Nephron (organoid): ENCODE data around the gene RBM23.
A peak's percentile ranks its signal among the peaks of the same experiment; 100 is the strongest.
"Not testable (repeated sequence)": the region's sequence is repeated elsewhere in the genome, so short reads cannot be mapped to it uniquely, and the experiment has no call there.

Source experiments
- H3K27ac Mint-ChIP-seq, 3 experiments: 2 replicates each; pipeline ENCODE4 v1.8.0; 2020; ENCODE audit warnings: mixed read lengths in 3 of 3, mild to moderate bottlenecking in 2 of 3, moderate library complexity in 1 of 3
- H3K27me3 Mint-ChIP-seq: 2 replicates; pipeline ENCODE4 v1.8.0; 2021; ENCODE audit warnings: low read depth, mild to moderate bottlenecking, moderate library complexity, mixed read lengths
- H3K36me3 Mint-ChIP-seq: 2 replicates; pipeline ENCODE4 v1.8.0; 2020; ENCODE audit warnings: low read depth, mixed read lengths
- H3K4me1 Mint-ChIP-seq: 2 replicates; pipeline ENCODE4 v1.8.0; 2020; ENCODE audit warnings: mixed read lengths
- H3K4me3 Mint-ChIP-seq, 3 experiments: 2 replicates each; pipeline ENCODE4 v1.8.0; 2020; ENCODE audit warnings: mild to moderate bottlenecking in 3 of 3, mixed read lengths in 3 of 3, moderate library complexity in 2 of 3
- H3K9me3 Mint-ChIP-seq: 2 replicates; pipeline ENCODE4 v1.8.0; 2020; ENCODE audit warnings: mixed read lengths
- TF ChIP-seq, protein P1 (sequence below), 3 experiments: fragments of 200-600 bp; sonication (generic); IDR thresholded peaks; one replicate each; pipeline ENCODE4 v1.5.0; 2021; ENCODE audit warnings: antibody characterized with exemption in 3 of 3; ENCODE audit not compliant: unreplicated experiment in 3 of 3

Gene RBM23

DNA sequence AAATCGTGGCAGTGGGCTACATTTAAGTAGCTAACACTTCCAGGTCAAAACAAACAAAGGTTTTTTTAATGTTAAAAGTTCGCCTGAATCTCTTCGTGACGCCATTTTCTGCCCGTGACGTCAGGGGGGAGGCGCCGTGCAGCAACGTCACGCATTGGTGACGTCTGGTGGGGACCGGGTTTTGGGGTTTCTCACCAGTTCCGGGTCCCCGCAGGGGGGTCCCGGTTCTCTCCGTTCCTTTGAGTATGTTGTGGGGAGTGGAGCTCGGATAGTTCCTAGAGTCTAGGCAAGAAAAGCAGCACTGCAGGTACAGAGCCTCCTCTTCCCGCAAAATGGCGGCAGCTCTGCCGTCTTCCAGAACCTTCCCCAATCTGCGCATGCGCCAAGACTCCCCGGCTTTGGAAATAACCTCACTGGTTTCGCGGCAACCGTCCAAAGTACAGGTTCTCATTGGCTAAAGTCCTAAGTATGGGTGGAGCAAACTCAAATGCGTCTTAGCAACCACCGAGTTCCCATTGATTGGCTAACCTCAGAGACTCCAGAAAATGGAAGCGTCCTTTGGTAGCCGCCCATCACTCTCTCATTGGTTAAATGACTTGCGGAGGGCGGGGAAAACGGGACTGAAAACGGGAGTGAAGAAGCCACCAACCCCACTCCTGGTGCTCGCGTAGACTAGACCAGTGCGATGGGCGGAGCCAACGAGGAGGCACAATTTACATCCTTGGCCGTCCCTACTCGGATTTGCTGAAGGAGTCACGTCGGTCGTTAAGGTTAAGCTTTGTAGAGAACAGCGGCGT lies at the start of gene RBM23:
Gene RBM23 (minus strand): TSS at position 346 of the 797 bp plus-strand sequence.
- H3K4me3 Mint-ChIP-seq, result peak within 1 kb of the TSS; percentile 91 to 94 (median 91)
- peak within 1 kb of the TSS; percentile 98 to 99 (median 99) for H3K27ac Mint-ChIP-seq
- H3K36me3 Mint-ChIP-seq, result peaks cover 64% of the 10 kb centered on the region
- no peaks in the 10 kb centered on the region for H3K9me3 Mint-ChIP-seq
- H3K4me1 Mint-ChIP-seq, result peaks cover 18% of the 10 kb centered on the region
- no peaks in the 10 kb centered on the region for H3K27me3 Mint-ChIP-seq
- TF ChIP-seq, protein P1, sequence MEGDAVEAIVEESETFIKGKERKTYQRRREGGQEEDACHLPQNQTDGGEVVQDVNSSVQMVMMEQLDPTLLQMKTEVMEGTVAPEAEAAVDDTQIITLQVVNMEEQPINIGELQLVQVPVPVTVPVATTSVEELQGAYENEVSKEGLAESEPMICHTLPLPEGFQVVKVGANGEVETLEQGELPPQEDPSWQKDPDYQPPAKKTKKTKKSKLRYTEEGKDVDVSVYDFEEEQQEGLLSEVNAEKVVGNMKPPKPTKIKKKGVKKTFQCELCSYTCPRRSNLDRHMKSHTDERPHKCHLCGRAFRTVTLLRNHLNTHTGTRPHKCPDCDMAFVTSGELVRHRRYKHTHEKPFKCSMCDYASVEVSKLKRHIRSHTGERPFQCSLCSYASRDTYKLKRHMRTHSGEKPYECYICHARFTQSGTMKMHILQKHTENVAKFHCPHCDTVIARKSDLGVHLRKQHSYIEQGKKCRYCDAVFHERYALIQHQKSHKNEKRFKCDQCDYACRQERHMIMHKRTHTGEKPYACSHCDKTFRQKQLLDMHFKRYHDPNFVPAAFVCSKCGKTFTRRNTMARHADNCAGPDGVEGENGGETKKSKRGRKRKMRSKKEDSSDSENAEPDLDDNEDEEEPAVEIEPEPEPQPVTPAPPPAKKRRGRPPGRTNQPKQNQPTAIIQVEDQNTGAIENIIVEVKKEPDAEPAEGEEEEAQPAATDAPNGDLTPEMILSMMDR (IDR thresholded peaks at IDR 0.05; ENCODE audit: unreplicated experiment in 3 of 3), result no peak

DNA sequence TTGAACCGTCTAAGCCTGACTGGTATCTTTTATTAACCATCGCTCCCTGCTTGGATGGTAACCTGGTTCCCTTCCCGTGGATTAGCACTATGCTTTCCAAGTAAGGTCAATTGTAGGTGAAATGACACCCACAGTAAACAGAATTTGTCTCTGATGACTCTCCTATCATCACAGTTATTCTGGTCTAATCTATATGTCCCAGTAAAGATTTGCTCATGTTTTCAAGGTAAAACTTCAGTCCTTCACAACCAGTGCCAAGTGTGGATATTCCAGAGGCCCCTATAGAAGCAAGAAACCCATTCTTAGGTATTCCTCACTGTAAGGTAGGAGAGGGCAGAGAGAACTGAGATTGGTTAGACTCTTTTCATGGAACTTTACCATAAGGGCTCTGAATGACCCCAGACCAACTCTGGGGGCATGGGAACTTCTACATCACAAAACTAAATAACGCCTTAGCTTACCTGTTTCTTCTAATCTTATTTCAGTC lies 47.9 kb upstream of the RBM23 start:
- peaks cover 3% of the 10 kb centered on the region for H3K27me3 Mint-ChIP-seq
- no peak overlapping the region for H3K27ac Mint-ChIP-seq
- peaks cover 26% of the 10 kb centered on the region for H3K36me3 Mint-ChIP-seq
- TF ChIP-seq, protein P1 (IDR thresholded peaks at IDR 0.05; ENCODE audit: unreplicated experiment in 3 of 3), result no peak
- H3K4me3 Mint-ChIP-seq, result no peak overlapping the region
- H3K4me1 Mint-ChIP-seq, result no peaks in the 10 kb centered on the region
- H3K9me3 Mint-ChIP-seq, result no peaks in the 10 kb centered on the region

DNA sequence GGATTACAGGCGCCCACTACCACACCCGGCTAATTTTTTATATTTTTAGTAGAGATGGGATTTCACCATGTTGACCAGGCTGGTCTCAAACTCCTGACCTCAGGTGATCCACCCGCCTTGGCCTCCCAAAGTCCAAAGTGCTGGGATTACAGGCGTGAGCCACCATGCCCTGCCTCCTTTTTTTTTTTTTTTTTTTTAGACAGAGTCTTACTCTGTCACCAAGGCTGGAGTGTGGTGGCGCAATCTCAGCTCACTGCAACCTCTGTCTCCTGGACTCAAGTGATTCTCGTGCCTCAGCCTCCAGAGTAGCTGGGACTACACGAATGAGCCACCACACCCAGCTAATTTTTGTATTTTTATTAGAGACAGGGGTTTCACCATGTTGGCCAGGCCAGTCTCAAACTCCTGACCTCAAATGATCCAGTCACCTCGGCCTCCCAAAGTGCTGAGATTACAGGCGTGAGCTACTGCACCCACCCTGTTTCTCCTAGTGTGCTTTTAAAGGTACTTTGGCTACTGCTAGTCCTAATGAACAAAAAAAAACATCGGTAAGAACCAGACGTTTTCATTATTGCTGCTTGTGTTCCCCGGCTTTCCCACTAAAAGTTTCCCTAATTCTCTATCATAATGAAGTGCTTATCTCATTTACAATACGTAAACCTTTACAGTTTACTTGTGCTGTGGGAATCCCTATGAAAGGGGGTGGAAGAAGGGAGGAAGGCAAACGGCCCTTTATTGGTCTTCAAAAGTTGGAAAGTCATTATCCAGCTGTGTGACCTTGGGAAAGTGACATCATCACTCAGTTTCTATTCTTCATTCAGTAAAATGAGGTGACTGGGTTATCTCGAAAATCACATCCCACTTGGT lies 47.2 kb upstream of the RBM23 start:
- H3K4me3 Mint-ChIP-seq, H3K4me1 Mint-ChIP-seq, H3K27ac Mint-ChIP-seq, H3K9me3 Mint-ChIP-seq, H3K27me3 Mint-ChIP-seq: not testable (repeated sequence)
- peaks cover 20% of the 10 kb centered on the region for H3K36me3 Mint-ChIP-seq

DNA sequence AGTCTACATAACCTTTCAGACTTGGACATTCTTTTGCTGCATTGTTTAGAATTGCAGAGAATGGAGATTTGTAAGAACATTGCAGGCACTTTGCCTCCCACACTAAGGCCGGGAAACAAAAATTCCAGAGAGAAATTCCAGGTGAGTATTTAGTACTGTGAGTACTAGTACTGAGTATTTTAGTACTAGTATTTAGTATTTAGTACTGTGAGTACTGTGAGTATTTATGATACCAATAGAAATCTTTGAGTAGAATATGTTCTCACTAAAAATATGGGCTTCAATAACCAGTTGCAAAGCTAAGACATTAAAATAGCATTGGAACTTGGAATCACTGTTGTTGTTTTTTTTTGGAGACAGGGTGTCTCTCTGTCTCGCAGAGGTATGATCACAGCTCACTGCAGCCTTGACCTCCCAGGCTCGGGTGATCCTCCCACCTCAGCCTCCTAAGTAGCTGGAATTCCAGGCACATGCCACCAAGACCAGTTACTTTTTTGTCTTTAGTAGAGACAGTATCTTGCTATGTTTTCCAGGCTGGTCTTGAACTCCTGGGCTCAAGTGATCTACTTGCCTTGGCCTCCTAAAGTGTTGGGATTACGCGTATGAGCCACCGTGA lies 43.2 kb upstream of the RBM23 start:
- peaks cover 5% of the 10 kb centered on the region for H3K36me3 Mint-ChIP-seq
- H3K4me3 Mint-ChIP-seq, result no peak overlapping the region
- H3K4me1 Mint-ChIP-seq, result no peaks in the 10 kb centered on the region
- no peaks in the 10 kb centered on the region for H3K9me3 Mint-ChIP-seq
- H3K27me3 Mint-ChIP-seq, result no peaks in the 10 kb centered on the region
- peak overlapping the region in 2 of 3 experiments; percentile 26 to 30 for H3K27ac Mint-ChIP-seq
- TF ChIP-seq, protein P1 (IDR thresholded peaks at IDR 0.05; ENCODE audit: unreplicated experiment in 3 of 3), result no peak

DNA sequence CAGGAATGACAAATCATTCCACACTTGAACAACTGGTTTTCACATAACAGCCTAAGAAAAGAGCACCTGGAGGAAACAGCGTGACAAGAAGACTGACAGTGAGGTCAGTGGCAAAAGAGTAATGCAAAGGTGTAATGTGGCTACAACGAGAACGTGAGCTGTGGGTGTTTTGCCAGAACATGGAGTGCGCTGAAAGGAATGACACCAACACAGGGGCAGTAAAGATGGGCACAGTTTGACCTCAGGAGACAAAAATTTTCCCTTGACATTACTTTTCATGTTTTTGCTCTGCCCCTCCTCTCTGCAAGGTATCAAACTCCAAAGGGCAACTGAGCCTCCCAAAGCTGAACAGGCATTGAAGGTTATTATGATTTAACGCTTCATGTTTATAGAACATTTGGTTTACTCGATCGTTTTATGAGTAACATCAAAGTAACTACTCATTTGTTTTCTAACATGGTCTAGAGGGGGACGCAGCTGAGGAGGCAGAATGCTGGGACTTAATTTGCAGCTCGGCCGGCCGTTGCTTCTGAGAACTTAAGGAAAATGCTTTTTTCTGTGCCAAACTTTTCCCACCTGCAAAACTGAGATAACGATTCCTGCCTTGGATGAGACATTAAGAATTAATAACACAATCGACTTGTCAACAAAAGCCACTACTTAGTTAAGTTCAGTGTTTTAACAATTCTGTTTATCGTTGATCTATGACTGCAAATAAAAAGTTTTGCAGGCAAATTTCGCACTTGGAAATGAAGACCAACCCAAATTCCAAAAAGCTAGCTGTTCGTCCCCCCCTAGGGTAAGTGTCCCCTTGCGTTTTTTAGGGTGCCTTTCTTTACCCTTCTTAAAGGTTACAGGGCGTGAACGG lies 37.0 kb upstream of the RBM23 start:
- Mint-ChIP-seq H3K27ac (peak overlapping the region; percentile 91 to 97 (median 96)), H3K4me1 (peaks cover 16% of the 10 kb centered on the region), H3K36me3 (peaks cover 15% of the 10 kb centered on the region), H3K4me3 (peak overlapping the region; percentile 90 to 93 (median 90)), H3K9me3 (no peaks in the 10 kb centered on the region), H3K27me3 (no peaks in the 10 kb centered on the region)
- TF ChIP-seq, protein P1 (IDR thresholded peaks at IDR 0.05; ENCODE audit: unreplicated experiment in 3 of 3), result no peak
